ENCODE data around the gene DOCK3. TPM values are rescaled to one million over a fixed set of nuclear protein-coding genes. Genes with fewer than 3 reads are reported as not detected.

Gene DOCK3
- total and polyA plus RNA-seq, 10 of the 15 experiments (the other 5 are each of a cell fraction or from before 2014, with no cell fraction given), result 0.02 to 0.52 (median 0.04) TPM; not detected in 5

GRCh38 chr3:50995085-50995824 lies 320.5 kb downstream of the DOCK3 start:
- no peak for TF ChIP-seq RELA (IDR thresholded peaks at IDR 0.05; ENCODE audit: borderline replicate concordance, partially characterized antibody)
- no peak for TF ChIP-seq E4F1 (IDR thresholded peaks at IDR 0.05; ENCODE audit: borderline replicate concordance, partially characterized antibody)
- no peak for TF ChIP-seq KAT2A (conservative IDR thresholded peaks at IDR 0.05; ENCODE audit: control insufficient read depth, low read depth, low read length)
- TF ChIP-seq SKIL (IDR thresholded peaks at IDR 0.05; ENCODE audit: low read depth, poor library complexity, severe bottlenecking), result no peak
- no peak for TF ChIP-seq CREM (IDR thresholded peaks at IDR 0.05; ENCODE audit: low read depth)
- TF ChIP-seq IRF5 (IDR thresholded peaks at IDR 0.05; ENCODE audit: borderline replicate concordance), result no peak
- no peak for TF ChIP-seq GABPA (IDR thresholded peaks at IDR 0.05; ENCODE audit: low read depth)
- no peaks in the 10 kb centered on the region for H3K4me1 ChIP-seq (ENCODE audit: control insufficient read depth, insufficient read depth, low read length)
- ChIA-PET POLR2A (no interaction called here), CTCF (no interaction called here), SMC1A (ENCODE audit: uncharacterized antibody, unreplicated experiment) (no interaction called here), RAD21 (ENCODE audit: unreplicated experiment) (no interaction called here)
- H3K27me3 ChIP-seq (replicated peaks in 1 of 2; ENCODE audit: control insufficient read depth in 2 of 2, insufficient read depth in 2 of 2, low read length in 1 of 2), result no peaks in the 10 kb centered on the region; a peak in 1 of 4 replicates
- H3K27ac ChIP-seq (ENCODE audit: control insufficient read depth, insufficient read depth), result no peak overlapping the region
- 0% methylated on average over 1 of the region's 1 CpG for WGBS (ENCODE audit: insufficient coverage, insufficient replicate concordance, low lambda C conversion rate, missing lambda C conversion rate)
- no peak overlapping the region for H2AFZ ChIP-seq (ENCODE audit: control insufficient read depth, low read depth, low read length)
- no peak overlapping the region for H3K9ac ChIP-seq (ENCODE audit: control insufficient read depth, insufficient read depth, low read length)
- no peak overlapping the region for H3K4me2 ChIP-seq (ENCODE audit: control insufficient read depth, insufficient read depth)
- no peaks in the 10 kb centered on the region; the same call in 2 of the 3 replicates for H3K9me3 ChIP-seq (replicated peaks; ENCODE audit: control insufficient read depth, insufficient read depth, low read length)
- in situ Hi-C loops (cut with MboI), result no loop called here
- H3K79me2 ChIP-seq (ENCODE audit: control insufficient read depth, insufficient read depth, low read length), result no peaks in the 10 kb centered on the region
- no TSS peak for BruUV-seq (replicated peaks)
- H3K36me3 ChIP-seq (ENCODE audit: control insufficient read depth in 2 of 2, insufficient read depth in 2 of 2, low read length in 1 of 2), result no peaks in the 10 kb centered on the region
- intact Hi-C loops (cut with micrococcal nuclease; ENCODE audit: unreplicated experiment), result no loop called here
- DNase-seq (ENCODE audit: low read depth, low spot score), result no peak
- H3K4me3 ChIP-seq, result no peak overlapping the region
- no peak for ATAC-seq
- no peak for FAIRE-seq
- no peaks in the 10 kb centered on the region for H4K20me1 ChIP-seq (ENCODE audit: control insufficient read depth, insufficient read depth)
